Osteocyte (in vitro differentiated cells): ENCODE measurements around the gene GGT6. TPM values are rescaled to one million over a fixed set of nuclear protein-coding genes. Genes with fewer than 3 reads are reported as not detected.

ENCODE experiments used
- DNase-seq: peaks from one replicate; pipeline ENCODE4 v3.0.0; 2021; ENCODE audit warnings: mixed read lengths; ENCODE audit not compliant: unreplicated experiment; ENCODE audit errors: extremely low spot score
- H3K27ac Mint-ChIP-seq: one replicate; pipeline ENCODE4 v1.8.0; 2021; ENCODE audit warnings: mild to moderate bottlenecking, mixed read lengths; ENCODE audit not compliant: unreplicated experiment
- H3K27me3 Mint-ChIP-seq: one replicate; pipeline ENCODE4 v1.8.0; 2021; ENCODE audit warnings: mixed read lengths; ENCODE audit not compliant: unreplicated experiment
- H3K36me3 Mint-ChIP-seq: one replicate; pipeline ENCODE4 v1.8.0; 2021; ENCODE audit warnings: mixed read lengths; ENCODE audit not compliant: unreplicated experiment
- H3K4me1 Mint-ChIP-seq: one replicate; pipeline ENCODE4 v1.8.0; 2021; ENCODE audit warnings: mixed read lengths; ENCODE audit not compliant: unreplicated experiment
- H3K4me3 Mint-ChIP-seq: one replicate; pipeline ENCODE4 v1.8.0; 2021; ENCODE audit warnings: mild to moderate bottlenecking, moderate library complexity, mixed read lengths; ENCODE audit not compliant: unreplicated experiment
- H3K9me3 Mint-ChIP-seq: one replicate; pipeline ENCODE4 v1.8.0; 2021; ENCODE audit warnings: mixed read lengths; ENCODE audit not compliant: unreplicated experiment
- CTCF ChIP-seq: fragments of 200-600 bp; sonication (generic); IDR thresholded peaks from 2 replicates; pipeline ENCODE4 v1.5.0; 2021; ENCODE audit warnings: antibody characterized with exemption, mild to moderate bottlenecking, moderate library complexity
- total RNA-seq: library from RNA; stranded (reverse); gene quantifications from 2 replicates; pipeline ENCODE4 v1.2.1, GENCODE V29; 2021

GGT6 gene
- total RNA-seq, 1 donor from 2014 or later: not detected

DNA sequence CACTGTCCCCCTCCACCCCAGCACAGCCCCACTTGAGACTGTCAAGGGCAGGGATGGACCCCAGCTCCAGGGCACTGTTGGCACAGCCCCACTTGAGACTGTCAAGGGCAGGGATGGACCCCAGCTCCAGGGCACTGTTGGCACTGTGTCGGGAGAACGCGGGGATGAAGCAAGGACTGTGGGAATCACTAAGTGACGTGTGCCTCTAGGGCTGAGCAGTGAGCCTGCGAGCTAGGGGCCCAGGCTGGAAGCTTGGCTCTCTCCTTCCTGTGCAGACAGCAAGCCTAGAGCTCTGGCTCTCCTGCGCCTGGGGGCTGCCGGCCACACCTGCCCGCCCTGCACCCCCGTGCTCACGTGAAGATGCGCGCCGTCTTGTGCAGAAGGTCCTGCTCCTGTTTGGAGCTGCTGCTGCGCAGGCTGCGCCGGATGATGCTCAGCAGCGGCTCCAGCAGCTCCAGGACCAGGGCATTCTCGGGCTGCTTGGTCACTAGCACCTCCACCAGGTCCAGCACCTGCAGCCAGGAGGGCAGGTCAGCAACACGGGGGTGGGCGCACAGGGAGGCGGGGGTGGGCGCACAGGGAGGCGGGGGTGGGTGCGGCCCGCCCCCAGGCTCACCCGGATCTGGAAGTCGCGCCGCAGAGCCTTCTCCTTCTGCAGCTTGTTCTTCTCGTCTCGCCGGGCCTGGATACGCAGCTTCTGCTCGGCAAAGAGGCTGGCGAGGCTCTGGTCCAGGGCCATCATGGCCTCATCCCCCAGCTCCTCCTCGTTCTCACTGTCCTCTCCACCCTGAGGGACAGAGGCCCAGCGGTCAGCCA lies 16.0 kb downstream of the GGT6 start:
- no peak for DNase-seq
- Mint-ChIP-seq H3K9me3 (no peaks in the 10 kb centered on the region), H3K27ac (no peak overlapping the region), H3K36me3 (peaks cover 18% of the 10 kb centered on the region), H3K27me3 (no peaks in the 10 kb centered on the region), H3K4me3 (no peak overlapping the region), H3K4me1 (no peaks in the 10 kb centered on the region)
- no peak for TF ChIP-seq CTCF

DNA sequence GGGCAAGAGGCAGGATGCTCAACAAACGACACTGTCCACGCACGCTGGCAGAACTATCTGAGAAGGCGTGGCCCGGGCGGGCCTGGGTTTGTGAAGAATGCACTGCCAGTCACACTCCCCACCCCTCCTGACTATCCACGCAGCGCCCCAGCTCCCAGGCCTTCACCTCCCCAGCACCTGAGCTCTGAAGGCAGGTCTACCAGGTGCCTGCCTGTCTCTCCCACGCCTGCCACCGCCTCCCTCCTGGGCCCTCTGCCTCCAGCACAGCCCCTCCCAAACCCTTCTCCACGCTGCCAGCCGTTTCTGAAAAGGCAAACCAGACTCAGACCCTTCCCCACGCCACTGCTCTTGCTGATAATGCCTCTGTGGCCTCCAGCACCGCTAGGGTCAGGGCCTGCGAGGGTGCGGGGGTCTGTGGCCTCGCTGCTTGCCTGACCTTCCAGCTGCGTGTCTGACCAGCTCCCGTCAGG lies 16.8 kb downstream of the GGT6 start:
- H3K4me1 Mint-ChIP-seq: no peaks in the 10 kb centered on the region
- H3K9me3 Mint-ChIP-seq: no peaks in the 10 kb centered on the region
- no peak for TF ChIP-seq CTCF
- H3K36me3 Mint-ChIP-seq: peaks cover 18% of the 10 kb centered on the region
- no peaks in the 10 kb centered on the region for H3K27me3 Mint-ChIP-seq
- DNase-seq: no peak
- no peak overlapping the region for H3K4me3 Mint-ChIP-seq
- H3K27ac Mint-ChIP-seq: no peak overlapping the region

- DNase-seq: no peak
- no peak for TF ChIP-seq CTCF
- H3K9me3 Mint-ChIP-seq: no peaks in the 10 kb centered on the region
- H3K27ac Mint-ChIP-seq: no peak overlapping the region
- H3K27me3 Mint-ChIP-seq: no peaks in the 10 kb centered on the region
- no peaks in the 10 kb centered on the region for H3K4me1 Mint-ChIP-seq
- no peak overlapping the region for H3K4me3 Mint-ChIP-seq
- H3K36me3 Mint-ChIP-seq: peaks cover 18% of the 10 kb centered on the region
These were observed 17.6 kb downstream of the GGT6 start for GRCh38 chr17:4542726-4543191.

DNA sequence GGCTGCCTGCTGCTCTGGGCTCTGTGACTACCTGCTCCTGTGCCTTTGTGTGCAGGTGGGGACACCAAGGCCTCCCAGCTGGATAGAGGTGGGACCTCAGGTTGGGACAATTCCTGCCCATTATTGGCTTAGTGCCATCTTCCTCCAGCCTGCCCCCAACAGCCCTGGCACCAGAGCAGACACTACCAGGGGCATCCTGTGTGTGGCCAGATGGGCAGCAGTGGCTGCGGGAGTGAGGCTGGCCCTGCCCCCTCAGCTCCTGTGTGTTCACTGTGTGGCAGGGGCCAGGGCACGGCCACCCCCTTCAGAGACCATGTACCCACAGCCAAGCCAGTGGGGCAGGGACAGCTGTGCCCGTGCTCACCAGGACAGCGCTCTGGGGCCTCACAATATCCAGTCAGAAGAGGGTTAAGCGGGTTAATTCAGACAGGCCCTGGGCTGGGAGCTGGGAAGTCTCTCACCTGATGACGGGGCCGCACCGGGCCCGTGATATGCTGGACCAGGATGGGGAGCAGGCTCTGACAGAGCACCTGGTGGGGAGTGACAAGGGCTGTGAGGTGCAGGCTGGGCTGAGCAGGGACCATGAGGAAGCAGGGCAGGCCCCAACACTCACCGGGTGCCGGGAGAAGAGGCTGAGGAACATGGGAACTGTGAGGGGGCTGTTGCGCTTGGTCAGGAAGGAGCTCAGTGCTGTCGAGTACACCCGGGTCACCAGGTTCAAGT lies 18.2 kb downstream of the GGT6 start:
- H3K9me3 Mint-ChIP-seq: no peaks in the 10 kb centered on the region
- TF ChIP-seq CTCF: no peak
- DNase-seq: no peak
- no peaks in the 10 kb centered on the region for H3K4me1 Mint-ChIP-seq
- H3K4me3 Mint-ChIP-seq: no peak overlapping the region
- no peaks in the 10 kb centered on the region for H3K27me3 Mint-ChIP-seq
- no peak overlapping the region for H3K27ac Mint-ChIP-seq
- peaks cover 16% of the 10 kb centered on the region for H3K36me3 Mint-ChIP-seq

DNA sequence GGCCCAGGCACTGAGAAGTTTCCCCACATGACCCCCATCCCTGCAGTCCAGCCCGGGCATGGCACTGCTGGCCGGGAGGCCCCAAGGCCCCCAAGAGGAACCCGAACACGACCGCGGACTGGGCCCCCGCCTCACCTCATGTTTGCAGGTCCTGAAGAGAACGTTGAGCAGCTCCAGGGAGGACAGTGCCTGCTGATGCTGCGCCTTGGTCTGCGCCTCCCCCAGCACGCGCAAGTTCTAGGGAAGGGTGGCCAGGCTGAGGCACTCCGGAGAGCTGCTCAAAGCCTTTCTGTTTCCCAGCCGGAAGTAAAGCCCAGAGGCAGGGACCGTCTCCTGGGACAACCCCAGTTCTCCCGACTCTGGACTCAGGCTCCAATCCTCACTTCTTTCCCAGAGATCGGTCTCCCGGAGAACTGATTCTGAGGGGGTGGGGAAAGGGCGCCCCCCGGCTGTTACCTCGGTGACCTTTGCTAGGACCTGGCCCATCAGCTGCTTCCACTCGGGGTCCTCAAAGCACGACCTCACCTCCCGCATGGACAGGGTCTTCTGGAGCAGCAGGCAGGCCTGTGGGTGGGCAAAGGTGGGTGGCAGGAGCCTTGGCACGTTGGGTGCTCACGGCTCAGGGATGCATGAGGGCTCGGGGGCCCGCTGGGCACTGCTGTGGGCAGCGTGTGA lies 18.9 kb downstream of the GGT6 start:
- no peak for DNase-seq
- Mint-ChIP-seq H3K4me3 (no peak overlapping the region), H3K27ac (no peak overlapping the region)

More for the DNA sequence above, 18.9 kb downstream of the GGT6 start:
- H3K9me3 Mint-ChIP-seq: no peaks in the 10 kb centered on the region
- TF ChIP-seq CTCF: no peak
- no peaks in the 10 kb centered on the region for H3K27me3 Mint-ChIP-seq
- H3K4me1 Mint-ChIP-seq: no peaks in the 10 kb centered on the region
- H3K36me3 Mint-ChIP-seq: peaks cover 12% of the 10 kb centered on the region
